ENCODE results near the gene NSUN3. TPM values are rescaled to one million over a fixed set of nuclear protein-coding genes. Genes with fewer than 3 reads are reported as not detected.
"Not testable (repeated sequence)": the region's sequence is repeated elsewhere in the genome, so short reads cannot be mapped to it uniquely, and the experiment has no call there.

NSUN3 gene
- total RNA-seq, 1 donor from 2014 or later, result 8.5 TPM

- Mint-ChIP-seq H3K27ac (ENCODE audit: unreplicated experiment) (no peak overlapping the region), H3K4me3 (ENCODE audit: unreplicated experiment) (no peak overlapping the region)
- DNase-seq (ENCODE audit: low spot score), result no peak
Measured at GRCh38 chr3:94106268-94106667, 43.4 kb downstream of the NSUN3 start.

DNA sequence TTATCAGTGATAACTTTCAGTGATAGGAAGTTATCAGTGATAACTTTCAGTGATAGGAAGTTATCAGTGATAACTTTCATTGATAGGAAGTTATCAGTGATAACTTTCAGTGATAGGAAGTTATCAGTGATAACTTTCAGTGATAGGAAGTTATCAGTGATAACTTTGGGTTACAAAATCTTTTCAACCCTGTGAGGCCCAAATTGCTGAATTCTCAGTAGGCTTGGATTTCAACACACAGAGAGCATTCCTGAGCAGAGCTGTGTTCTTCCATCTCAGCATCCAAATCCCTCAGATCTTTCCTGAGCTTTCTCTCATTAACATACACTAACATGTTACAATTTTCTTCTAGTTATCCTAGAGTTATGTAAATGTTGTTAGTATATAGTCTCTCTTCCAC, 47.4 kb downstream of the NSUN3 start:
- H3K9me3 Mint-ChIP-seq (ENCODE audit: low read depth); DNase-seq (ENCODE audit: low spot score); H3K27ac Mint-ChIP-seq (ENCODE audit: unreplicated experiment); H3K27me3 Mint-ChIP-seq (ENCODE audit: low read depth); H3K4me3 Mint-ChIP-seq (ENCODE audit: unreplicated experiment); H3K4me1 Mint-ChIP-seq (ENCODE audit: low read depth): not testable (repeated sequence)
- H3K36me3 Mint-ChIP-seq (ENCODE audit: low read depth), result peaks cover 13% of the 10 kb centered on the region

More at GRCh38 chr3:94106268-94106667, 43.4 kb downstream of the NSUN3 start:
- peaks cover 8% of the 10 kb centered on the region for H3K36me3 Mint-ChIP-seq (ENCODE audit: low read depth)
- no peaks in the 10 kb centered on the region for H3K27me3 Mint-ChIP-seq (ENCODE audit: low read depth)
- no peaks in the 10 kb centered on the region for H3K4me1 Mint-ChIP-seq (ENCODE audit: low read depth)
- TF ChIP-seq CTCF (IDR thresholded peaks at IDR 0.05), result no peak
- H3K9me3 Mint-ChIP-seq (ENCODE audit: low read depth), result no peaks in the 10 kb centered on the region

DNA sequence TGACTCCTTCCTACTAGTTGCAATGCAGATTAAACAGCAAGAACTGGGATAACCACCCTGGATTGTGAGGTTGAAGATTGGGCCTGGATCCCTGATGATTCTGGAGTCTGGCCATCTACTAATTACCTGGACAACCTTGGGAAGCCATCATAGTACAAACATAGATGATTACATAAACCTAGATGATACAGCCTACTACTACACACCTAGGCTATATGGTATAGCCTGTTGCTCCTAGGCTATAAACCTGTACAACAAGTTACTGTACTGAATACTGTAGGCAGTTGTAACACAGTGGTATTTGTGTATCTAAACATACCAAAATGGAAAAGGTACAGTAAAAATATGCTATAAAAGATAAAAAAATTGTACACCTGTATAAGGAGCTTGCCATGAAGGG, 48.0 kb downstream of the NSUN3 start:
- H3K4me3 Mint-ChIP-seq (ENCODE audit: unreplicated experiment), result no peak overlapping the region
- peaks cover 13% of the 10 kb centered on the region for H3K36me3 Mint-ChIP-seq (ENCODE audit: low read depth)
- no peak for TF ChIP-seq CTCF (IDR thresholded peaks at IDR 0.05)
- no peaks in the 10 kb centered on the region for H3K9me3 Mint-ChIP-seq (ENCODE audit: low read depth)
- H3K27ac Mint-ChIP-seq (ENCODE audit: unreplicated experiment), result no peak overlapping the region
- no peaks in the 10 kb centered on the region for H3K4me1 Mint-ChIP-seq (ENCODE audit: low read depth)
- no peak for DNase-seq (ENCODE audit: low spot score)
- H3K27me3 Mint-ChIP-seq (ENCODE audit: low read depth), result no peaks in the 10 kb centered on the region

- Mint-ChIP-seq H3K27ac (ENCODE audit: unreplicated experiment) (no peak overlapping the region), H3K36me3 (ENCODE audit: low read depth) (peaks cover 9% of the 10 kb centered on the region), H3K4me3 (ENCODE audit: unreplicated experiment) (no peak overlapping the region), H3K4me1 (ENCODE audit: low read depth) (no peaks in the 10 kb centered on the region), H3K27me3 (ENCODE audit: low read depth) (no peaks in the 10 kb centered on the region), H3K9me3 (ENCODE audit: low read depth) (no peaks in the 10 kb centered on the region)
- DNase-seq (ENCODE audit: low spot score), result no peak
- TF ChIP-seq CTCF (IDR thresholded peaks at IDR 0.05), result no peak
Measured at GRCh38 chr3:94114666-94115065, 51.8 kb downstream of the NSUN3 start.

DNA sequence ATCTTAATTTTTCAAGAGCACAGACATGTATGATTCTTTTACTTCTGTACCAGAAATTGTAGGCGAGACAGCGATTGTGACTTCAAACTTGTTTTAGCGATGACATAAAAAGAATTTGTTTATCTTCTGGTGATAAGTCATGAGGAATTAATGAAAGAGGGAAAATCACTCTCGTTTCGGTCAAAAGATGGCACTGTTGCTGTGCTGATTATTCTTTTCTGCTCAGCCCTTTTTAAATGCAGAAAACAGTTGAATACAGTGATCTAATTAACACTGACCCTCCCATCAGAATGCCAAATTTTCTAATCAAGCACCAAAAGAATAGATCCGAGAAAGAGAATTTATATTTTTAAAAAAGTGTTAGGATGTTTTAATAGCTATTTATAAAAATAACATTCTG, 52.6 kb downstream of the NSUN3 start:
- peaks cover 9% of the 10 kb centered on the region for H3K36me3 Mint-ChIP-seq (ENCODE audit: low read depth)
- DNase-seq (ENCODE audit: low spot score), result no peak
- no peak overlapping the region for H3K27ac Mint-ChIP-seq (ENCODE audit: unreplicated experiment)
- peak; percentile 81 for TF ChIP-seq CTCF (IDR thresholded peaks at IDR 0.05)
- H3K9me3 Mint-ChIP-seq (ENCODE audit: low read depth), result no peaks in the 10 kb centered on the region
- no peaks in the 10 kb centered on the region for H3K27me3 Mint-ChIP-seq (ENCODE audit: low read depth)
- no peaks in the 10 kb centered on the region for H3K4me1 Mint-ChIP-seq (ENCODE audit: low read depth)
- H3K4me3 Mint-ChIP-seq (ENCODE audit: unreplicated experiment), result no peak overlapping the region

DNA sequence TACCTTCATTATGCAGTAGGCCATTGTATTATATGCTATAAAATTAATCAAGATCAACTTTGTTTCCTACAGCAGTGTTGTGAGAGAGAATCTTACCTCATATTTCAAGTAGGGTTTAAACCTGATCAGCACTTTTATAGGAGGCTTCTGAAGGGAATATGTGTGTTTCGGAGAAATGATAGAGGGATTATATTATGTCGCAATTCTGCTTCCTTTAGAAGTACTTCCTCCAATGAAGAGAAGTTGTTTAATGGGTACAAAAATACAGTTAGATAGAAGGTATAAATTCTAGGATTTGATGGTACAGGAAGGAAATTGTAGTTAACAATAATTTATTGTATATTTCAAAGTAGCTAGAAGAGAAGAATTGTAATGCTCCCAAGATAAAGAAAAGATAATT, 54.9 kb downstream of the NSUN3 start:
- Mint-ChIP-seq H3K4me3 (ENCODE audit: unreplicated experiment) (no peak overlapping the region), H3K36me3 (ENCODE audit: low read depth) (peaks cover 2% of the 10 kb centered on the region), H3K4me1 (ENCODE audit: low read depth) (no peaks in the 10 kb centered on the region), H3K9me3 (ENCODE audit: low read depth) (no peaks in the 10 kb centered on the region), H3K27ac (ENCODE audit: unreplicated experiment) (no peak overlapping the region), H3K27me3 (ENCODE audit: low read depth) (no peaks in the 10 kb centered on the region)
- DNase-seq (ENCODE audit: low spot score), result no peak
- no peak for TF ChIP-seq CTCF (IDR thresholded peaks at IDR 0.05)

Data from chondrocyte (in vitro differentiated cells).